ENCODE measurements around the gene CLEC1B. TPM values are rescaled to one million over a fixed set of nuclear protein-coding genes. Genes with fewer than 3 reads are reported as not detected.

Gene CLEC1B
- total and polyA plus RNA-seq, 9 of the 15 experiments (the other 6 are each of a cell fraction or from before 2014, with no cell fraction given), result not detected

GRCh38 chr12:9960590-9960989, 38.3 kb downstream of the CLEC1B start:
- Histone ChIP-seq H3K27ac (ENCODE audit: extremely low read depth, low read depth, low read length) (no peak overlapping the region), H3K4me1 (replicated peaks in 1 of 2; ENCODE audit: control insufficient read depth in 2 of 2, insufficient read depth in 2 of 2, low read length in 2 of 2) (no peaks in the 10 kb centered on the region), H3K79me2 (ENCODE audit: control insufficient read depth, insufficient read depth, low read length) (no peaks in the 10 kb centered on the region), H3K36me3 (ENCODE audit: control insufficient read depth, insufficient read depth, low read length) (no peaks in the 10 kb centered on the region), H2AFZ (ENCODE audit: low read depth, low read length) (no peak overlapping the region), H3K9ac (ENCODE audit: insufficient read depth in 1 of 2, low read depth in 2 of 2, low read length in 2 of 2) (no peak overlapping the region), H4K20me1 (replicated peaks; ENCODE audit: control insufficient read depth, insufficient read depth, low read length) (no peaks in the 10 kb centered on the region), H3K27me3 (ENCODE audit: control insufficient read depth in 2 of 2, insufficient read depth in 2 of 2, low read length in 2 of 2) (no peaks in the 10 kb centered on the region; a peak in 1 of 5 replicates), H3K9me1 (ENCODE audit: control insufficient read depth, insufficient read depth, low read length) (no peaks in the 10 kb centered on the region), H3K9me3 (replicated peaks; ENCODE audit: control insufficient read depth, insufficient read depth, low read depth, low read length) (no peaks in the 10 kb centered on the region), H3K4me2 (ENCODE audit: insufficient read depth, low read length) (no peak overlapping the region), H3K4me3 (no peak overlapping the region)
- FAIRE-seq, result no peak
- 0% methylated on average over 5 of the region's 5 CpGs for WGBS (ENCODE audit: insufficient coverage, low coverage, missing lambda C conversion rate)
- ATAC-seq, result no peak
- DNase-seq (ENCODE audit: extremely low read depth in 1 of 4, low spot score in 3 of 4), result no peak
- CTCF ChIA-PET (ENCODE audit: low intra/inter-chr PET ratio), result no interaction called here
- POLR2A ChIA-PET, result no interaction called here
- in situ Hi-C loops (cut with MboI) (no loop called here), intact Hi-C loops (cut with micrococcal nuclease) (no loop called here)
- no TSS peak for BruUV-seq (replicated peaks)
- no peak for TF ChIP-seq U2AF2 (optimal IDR thresholded peaks at IDR 0.05; ENCODE audit: low read depth, low read length)
- no peak for TF ChIP-seq HES1 (IDR thresholded peaks at IDR 0.05; ENCODE audit: low read depth)
- TF ChIP-seq LCOR (CRISPR knock-in tag; IDR thresholded peaks at IDR 0.05), result no peak
- TF ChIP-seq RBM34 (IDR thresholded peaks at IDR 0.05; ENCODE audit: borderline replicate concordance, insufficient read depth, low read length), result no peak
- TF ChIP-seq, protein P1, sequence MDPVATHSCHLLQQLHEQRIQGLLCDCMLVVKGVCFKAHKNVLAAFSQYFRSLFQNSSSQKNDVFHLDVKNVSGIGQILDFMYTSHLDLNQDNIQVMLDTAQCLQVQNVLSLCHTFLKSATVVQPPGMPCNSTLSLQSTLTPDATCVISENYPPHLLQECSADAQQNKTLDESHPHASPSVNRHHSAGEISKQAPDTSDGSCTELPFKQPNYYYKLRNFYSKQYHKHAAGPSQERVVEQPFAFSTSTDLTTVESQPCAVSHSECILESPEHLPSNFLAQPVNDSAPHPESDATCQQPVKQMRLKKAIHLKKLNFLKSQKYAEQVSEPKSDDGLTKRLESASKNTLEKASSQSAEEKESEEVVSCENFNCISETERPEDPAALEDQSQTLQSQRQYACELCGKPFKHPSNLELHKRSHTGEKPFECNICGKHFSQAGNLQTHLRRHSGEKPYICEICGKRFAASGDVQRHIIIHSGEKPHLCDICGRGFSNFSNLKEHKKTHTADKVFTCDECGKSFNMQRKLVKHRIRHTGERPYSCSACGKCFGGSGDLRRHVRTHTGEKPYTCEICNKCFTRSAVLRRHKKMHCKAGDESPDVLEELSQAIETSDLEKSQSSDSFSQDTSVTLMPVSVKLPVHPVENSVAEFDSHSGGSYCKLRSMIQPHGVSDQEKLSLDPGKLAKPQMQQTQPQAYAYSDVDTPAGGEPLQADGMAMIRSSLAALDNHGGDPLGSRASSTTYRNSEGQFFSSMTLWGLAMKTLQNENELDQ (CRISPR knock-in tag; IDR thresholded peaks at IDR 0.05; ENCODE audit: borderline replicate concordance), result no peak
- TF ChIP-seq ZNF41 (CRISPR knock-in tag; conservative IDR thresholded peaks at IDR 0.05), result no peak
- TF ChIP-seq ZNF695 (CRISPR knock-in tag; IDR thresholded peaks at IDR 0.05), result no peak
- TF ChIP-seq, protein P2, sequence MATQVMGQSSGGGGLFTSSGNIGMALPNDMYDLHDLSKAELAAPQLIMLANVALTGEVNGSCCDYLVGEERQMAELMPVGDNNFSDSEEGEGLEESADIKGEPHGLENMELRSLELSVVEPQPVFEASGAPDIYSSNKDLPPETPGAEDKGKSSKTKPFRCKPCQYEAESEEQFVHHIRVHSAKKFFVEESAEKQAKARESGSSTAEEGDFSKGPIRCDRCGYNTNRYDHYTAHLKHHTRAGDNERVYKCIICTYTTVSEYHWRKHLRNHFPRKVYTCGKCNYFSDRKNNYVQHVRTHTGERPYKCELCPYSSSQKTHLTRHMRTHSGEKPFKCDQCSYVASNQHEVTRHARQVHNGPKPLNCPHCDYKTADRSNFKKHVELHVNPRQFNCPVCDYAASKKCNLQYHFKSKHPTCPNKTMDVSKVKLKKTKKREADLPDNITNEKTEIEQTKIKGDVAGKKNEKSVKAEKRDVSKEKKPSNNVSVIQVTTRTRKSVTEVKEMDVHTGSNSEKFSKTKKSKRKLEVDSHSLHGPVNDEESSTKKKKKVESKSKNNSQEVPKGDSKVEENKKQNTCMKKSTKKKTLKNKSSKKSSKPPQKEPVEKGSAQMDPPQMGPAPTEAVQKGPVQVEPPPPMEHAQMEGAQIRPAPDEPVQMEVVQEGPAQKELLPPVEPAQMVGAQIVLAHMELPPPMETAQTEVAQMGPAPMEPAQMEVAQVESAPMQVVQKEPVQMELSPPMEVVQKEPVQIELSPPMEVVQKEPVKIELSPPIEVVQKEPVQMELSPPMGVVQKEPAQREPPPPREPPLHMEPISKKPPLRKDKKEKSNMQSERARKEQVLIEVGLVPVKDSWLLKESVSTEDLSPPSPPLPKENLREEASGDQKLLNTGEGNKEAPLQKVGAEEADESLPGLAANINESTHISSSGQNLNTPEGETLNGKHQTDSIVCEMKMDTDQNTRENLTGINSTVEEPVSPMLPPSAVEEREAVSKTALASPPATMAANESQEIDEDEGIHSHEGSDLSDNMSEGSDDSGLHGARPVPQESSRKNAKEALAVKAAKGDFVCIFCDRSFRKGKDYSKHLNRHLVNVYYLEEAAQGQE (IDR thresholded peaks at IDR 0.05; ENCODE audit: borderline replicate concordance), result no peak
- TF ChIP-seq, protein P2 (CRISPR knock-in tag; IDR thresholded peaks at IDR 0.05; ENCODE audit: low read depth), result no peak
- no peak for TF ChIP-seq CTCFL (IDR thresholded peaks at IDR 0.05; ENCODE audit: borderline replicate concordance, insufficient read depth, low read depth, low read length, poor library complexity, severe bottlenecking)
